B cell (primary cell): ENCODE data around the gene SIK3.

Experiments
- EZH2 ChIP-seq: IDR thresholded peaks from 2 replicates; pipeline ENCODE4 v1.6.1; 2012; ENCODE audit warnings: borderline replicate concordance, low read depth, mild to moderate bottlenecking, moderate library complexity, low read length; ENCODE audit not compliant: insufficient read depth, poor library complexity, severe bottlenecking
- TF ChIP-seq, protein P1 (sequence below): fragments of 200-600 bp; IDR thresholded peaks from one replicate; pipeline ENCODE4 v1.8.0; 2022; ENCODE audit warnings: antibody characterized with exemption, mild to moderate bottlenecking

DNA sequence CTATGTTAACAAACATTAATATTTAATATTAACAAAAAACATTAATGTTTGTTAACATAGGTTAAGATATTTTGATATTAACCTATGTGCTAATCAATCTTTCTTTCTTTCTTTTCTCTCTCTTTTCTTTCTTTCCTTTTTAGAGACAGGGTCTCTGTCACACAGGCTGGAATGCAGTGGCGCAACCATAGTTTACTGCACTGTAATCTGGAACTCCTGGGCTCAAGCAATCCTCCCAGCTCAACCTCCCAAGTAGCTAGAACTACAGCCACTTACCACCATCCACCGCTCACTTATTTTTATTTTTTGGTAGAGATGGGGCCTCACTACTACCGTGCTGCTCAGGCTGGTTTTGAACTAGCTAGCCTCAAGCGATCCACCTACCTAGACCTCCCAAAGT is 13.2 kb downstream of the SIK3 start:
- TF ChIP-seq, protein P1, sequence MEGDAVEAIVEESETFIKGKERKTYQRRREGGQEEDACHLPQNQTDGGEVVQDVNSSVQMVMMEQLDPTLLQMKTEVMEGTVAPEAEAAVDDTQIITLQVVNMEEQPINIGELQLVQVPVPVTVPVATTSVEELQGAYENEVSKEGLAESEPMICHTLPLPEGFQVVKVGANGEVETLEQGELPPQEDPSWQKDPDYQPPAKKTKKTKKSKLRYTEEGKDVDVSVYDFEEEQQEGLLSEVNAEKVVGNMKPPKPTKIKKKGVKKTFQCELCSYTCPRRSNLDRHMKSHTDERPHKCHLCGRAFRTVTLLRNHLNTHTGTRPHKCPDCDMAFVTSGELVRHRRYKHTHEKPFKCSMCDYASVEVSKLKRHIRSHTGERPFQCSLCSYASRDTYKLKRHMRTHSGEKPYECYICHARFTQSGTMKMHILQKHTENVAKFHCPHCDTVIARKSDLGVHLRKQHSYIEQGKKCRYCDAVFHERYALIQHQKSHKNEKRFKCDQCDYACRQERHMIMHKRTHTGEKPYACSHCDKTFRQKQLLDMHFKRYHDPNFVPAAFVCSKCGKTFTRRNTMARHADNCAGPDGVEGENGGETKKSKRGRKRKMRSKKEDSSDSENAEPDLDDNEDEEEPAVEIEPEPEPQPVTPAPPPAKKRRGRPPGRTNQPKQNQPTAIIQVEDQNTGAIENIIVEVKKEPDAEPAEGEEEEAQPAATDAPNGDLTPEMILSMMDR = no peak
- TF ChIP-seq EZH2 = no peak
